Esophagus muscularis mucosa (tissue), 4 donors: ENCODE results near the gene IFI16. TPM values are rescaled to one million over a fixed set of nuclear protein-coding genes. Genes with fewer than 3 reads are reported as not detected.

Experiments
- DNase-seq: peaks from one replicate; pipeline ENCODE4 v3.0.0-alpha.2; 2017; ENCODE audit errors: extremely low spot score
- H3K27ac ChIP-seq, 4 donors: fragments of 200-600 bp; sonication (generic); replicated peaks in 1 of 4; 1 replicate in 3 of 4; 2 replicates in 1 of 4; pipeline ENCODE4 v1.5.1; 2016 to 2019; ENCODE audit warnings: mild to moderate bottlenecking in 1 of 4
- H3K27me3 ChIP-seq, 4 donors: fragments of 200-600 bp; sonication (generic); one replicate each; pipeline versions ENCODE4 v1.5.1 to v1.6.0; 2016 to 2019
- H3K36me3 ChIP-seq, 4 donors: fragments of 200-600 bp; sonication (generic); one replicate each; pipeline ENCODE4 v1.5.1; 2016 to 2019
- H3K4me1 ChIP-seq, 4 donors: fragments of 200-600 bp; sonication (generic); one replicate each; pipeline ENCODE4 v1.5.1; 2016 to 2019
- H3K4me3 ChIP-seq, 4 donors: fragments of 200-600 bp; sonication (generic); 1 replicate in 2 of 4; 2 replicates in 2 of 4; pipeline ENCODE4 v1.5.1; 2016 to 2019; ENCODE audit warnings: mild to moderate bottlenecking in 4 of 4, moderate library complexity in 1 of 4
- H3K9me3 ChIP-seq, 4 donors: fragments of 200-600 bp; sonication (generic); 1 replicate in 3 of 4; 2 replicates in 1 of 4; pipeline ENCODE4 v1.5.1; 2016 to 2019
- CTCF ChIP-seq, 3 experiments: fragments of 200-600 bp in 2 of 3; fragments of 450-650 bp in 1 of 3; sonication (generic) in 2 of 3; IDR thresholded peaks; one replicate each; pipeline ENCODE4 v1.5.1; 2017 to 2019; ENCODE audit warnings: antibody characterized with exemption in 3 of 3, mild to moderate bottlenecking in 2 of 3, moderate library complexity in 1 of 3
- EP300 ChIP-seq: sonication (generic); formaldehyde crosslinking; IDR thresholded peaks from one replicate; pipeline ENCODE4 v1.6.1; 2017; ENCODE audit warnings: antibody characterized with exemption
- POLR2A ChIP-seq: fragments of 450-650 bp; IDR thresholded peaks from one replicate; pipeline ENCODE4 v1.6.1; 2017; ENCODE audit warnings: antibody characterized with exemption, moderate library complexity, mild to moderate bottlenecking, low read depth
- POLR2AphosphoS5 ChIP-seq, 2 donors: sonication (generic); formaldehyde crosslinking; IDR thresholded peaks; one replicate each; pipeline ENCODE4 v1.6.1; 2017; ENCODE audit warnings: antibody characterized with exemption in 2 of 2
- WGBS: methylation state at CpG from one replicate; pipeline ENCODE4 v1.1.5; 2018; 5-methylcytosine and 5-hydroxymethylcytosine counted together
- intact Hi-C: fragments of 100-400 bp; cut with DNase I; formaldehyde crosslinking; loops from one replicate; pipeline ENCODE4 v1.15.1; 2023
- total RNA-seq, 4 donors: library from RNA; depleted of rRNA; stranded (reverse); fragments of >200 nt; gene quantifications; one replicate each; pipeline versions ENCODE4 v1.1.0 to v1.2.1, GENCODE V29; 2016

The IFI16 gene
- total RNA-seq, 4 donors from 2014 or later = 25.7 to 101 (median 35.3) TPM

GRCh38 chr1:159071970-159072582, 62.4 kb downstream of the IFI16 start:
- H3K4me1 ChIP-seq = no peaks in the 10 kb centered on the region
- TF ChIP-seq EP300 = no peak
- TF ChIP-seq CTCF (IDR thresholded peaks at IDR 0.05) = peak; percentile 55 to 71 (median 56)
- no peaks in the 10 kb centered on the region for H3K36me3 ChIP-seq
- H3K4me3 ChIP-seq = no peak overlapping the region
- no peak for DNase-seq
- H3K9me3 ChIP-seq = no peaks in the 10 kb centered on the region
- intact Hi-C loops = loop anchor here (5.0 kb wide), 1 partner anchor 870 kb away; no protein-coding TSS in a partner anchor
- peaks cover 0 to 13% (median 0%) of the 10 kb centered on the region in 4 donors for H3K27me3 ChIP-seq
- no peak overlapping the region for H3K27ac ChIP-seq

- no peak for DNase-seq
- Histone ChIP-seq H3K36me3 (no peaks in the 10 kb centered on the region), H3K27me3 (peaks cover 0 to 16% (median 0%) of the 10 kb centered on the region in 4 donors), H3K4me3 (peak within 1 kb of the TSS in 1 of 4 donors; percentile 11), H3K9me3 (no peaks in the 10 kb centered on the region), H3K27ac (peak within 1 kb of the TSS in 1 of 4 donors; percentile 3), H3K4me1 (no peaks in the 10 kb centered on the region)
- WGBS = 63% methylated on average over 6 of the region's 6 CpGs
- intact Hi-C loops = no loop called here
- TF ChIP-seq POLR2A = no peak
Measured at GRCh38 chr1:159076438-159077119, 66.9 kb downstream of the IFI16 start, which contains the start of gene AIM2. AIM2 (minus strand) TSS chr1:159076766; CDS start chr1:159073499, 3,267 bp downstream.

- H3K27ac ChIP-seq = peak overlapping the region in 1 of 4 donors; percentile 3
- DNase-seq = no peak
- no peak for TF ChIP-seq POLR2A
- TF ChIP-seq POLR2AphosphoS5 (IDR thresholded peaks at IDR 0.05) = no peak
- TF ChIP-seq CTCF (IDR thresholded peaks at IDR 0.05) = no peak
- TF ChIP-seq EP300 = no peak
- no peak overlapping the region for H3K4me3 ChIP-seq
- 86% methylated on average over 12 of the region's 12 CpGs for WGBS
- H3K9me3 ChIP-seq = no peaks in the 10 kb centered on the region
- H3K36me3 ChIP-seq = no peaks in the 10 kb centered on the region
- intact Hi-C loops = no loop called here
- H3K27me3 ChIP-seq = peaks cover 0 to 16% (median 0%) of the 10 kb centered on the region in 4 donors
- H3K4me1 ChIP-seq = no peaks in the 10 kb centered on the region
Measured at GRCh38 chr1:159077120-159077961, 67.6 kb downstream of the IFI16 start.

- 50% methylated on average over 1 of the region's 1 CpG for WGBS
- Histone ChIP-seq H3K36me3 (no peaks in the 10 kb centered on the region), H3K27me3 (peaks cover 0 to 3% (median 0%) of the 10 kb centered on the region in 4 donors), H3K4me3 (no peak overlapping the region), H3K27ac (no peak overlapping the region), H3K9me3 (no peaks in the 10 kb centered on the region), H3K4me1 (no peaks in the 10 kb centered on the region)
- no peak for TF ChIP-seq POLR2A
- TF ChIP-seq CTCF (IDR thresholded peaks at IDR 0.05) = no peak
- TF ChIP-seq EP300 = no peak
- no peak for TF ChIP-seq POLR2AphosphoS5 (IDR thresholded peaks at IDR 0.05)
- DNase-seq = no peak
- intact Hi-C loops = no loop called here
Measured at GRCh38 chr1:159079525-159079924, 69.8 kb downstream of the IFI16 start.

- intact Hi-C loops = no loop called here
Measured at GRCh38 chr1:159081626-159082025, 71.9 kb downstream of the IFI16 start.

More at GRCh38 chr1:159081626-159082025, 71.9 kb downstream of the IFI16 start:
- Histone ChIP-seq H3K9me3 (no peaks in the 10 kb centered on the region), H3K27ac (no peak overlapping the region), H3K27me3 (peaks cover 0 to 3% (median 0%) of the 10 kb centered on the region in 4 donors), H3K36me3 (no peaks in the 10 kb centered on the region), H3K4me3 (no peak overlapping the region), H3K4me1 (no peaks in the 10 kb centered on the region)
- WGBS = 40% methylated on average over 1 of the region's 1 CpG
- DNase-seq = no peak
- TF ChIP-seq POLR2AphosphoS5 (IDR thresholded peaks at IDR 0.05) (no peak), CTCF (IDR thresholded peaks at IDR 0.05) (no peak), EP300 (no peak), POLR2A (no peak)
